Measurements from ENCODE around the gene NPAS3. TPM values are rescaled to one million over a fixed set of nuclear protein-coding genes. Genes with fewer than 3 reads are reported as not detected.

NPAS3 gene
- total and polyA plus RNA-seq, 2 of the 8 experiments (the other 6 are each of a cell fraction or from before 2014, with no cell fraction given) = 0.11 to 0.60 TPM

DNA sequence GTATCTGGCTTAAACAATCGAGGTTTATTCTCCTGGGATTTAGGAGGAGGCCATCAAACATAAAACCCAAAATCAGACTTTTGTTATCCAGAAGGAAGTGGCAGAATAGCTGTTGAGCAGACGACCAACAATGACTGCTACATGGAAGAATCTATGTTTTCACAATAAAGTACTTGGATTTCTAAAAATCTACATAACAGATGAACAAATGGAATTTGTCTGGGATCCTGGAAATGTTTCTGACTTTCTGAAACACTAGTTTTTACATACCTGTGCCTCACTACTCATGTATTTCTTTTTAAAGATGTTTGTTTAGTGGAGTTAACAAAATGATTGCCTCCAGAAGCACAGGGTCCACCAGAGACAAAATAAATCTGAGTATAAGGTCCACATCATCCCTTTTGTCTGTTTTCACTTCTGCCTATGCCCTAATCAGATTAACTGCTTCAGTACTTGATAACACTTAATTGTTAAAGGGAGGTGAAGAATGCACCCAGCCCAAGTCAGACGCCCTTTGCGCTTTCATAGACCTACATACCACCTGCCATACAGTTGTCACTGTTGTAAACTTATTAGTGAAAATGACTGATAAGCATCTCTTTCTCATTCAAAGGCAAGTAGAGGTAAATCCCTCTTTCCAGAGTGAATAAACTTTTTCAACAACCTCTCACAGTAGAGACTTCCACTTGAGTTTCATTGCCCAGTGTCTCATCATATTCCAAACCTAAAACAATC is 847.6 kb downstream of the NPAS3 start (continued):
- TF ChIP-seq TAF7 (optimal IDR thresholded peaks at IDR 0.05; ENCODE audit: borderline replicate concordance, low read depth, low read length) (no peak), EP300 (IDR thresholded peaks at IDR 0.05; ENCODE audit: borderline replicate concordance in 1 of 2, low read depth in 2 of 2, low read length in 2 of 2) (no peak), KDM4A (IDR thresholded peaks at IDR 0.05; ENCODE audit: low read depth, low read length, severe bottlenecking) (no peak)

All from H1 (cell line).